WI38 (cell line): ENCODE data around the gene PIP4K2A.

ENCODE experiments used
- H3K4me3 ChIP-seq: 2 replicates; pipeline ENCODE4 v1.5.1; 2011; ENCODE audit warnings: low read depth, mild to moderate bottlenecking, control low read depth, low read length
- TF ChIP-seq, protein P1 (sequence below): IDR thresholded peaks from 2 replicates; pipeline ENCODE4 v1.5.1; 2012; ENCODE audit warnings: low read depth, mild to moderate bottlenecking, control low read depth, low read length

Gene PIP4K2A

DNA sequence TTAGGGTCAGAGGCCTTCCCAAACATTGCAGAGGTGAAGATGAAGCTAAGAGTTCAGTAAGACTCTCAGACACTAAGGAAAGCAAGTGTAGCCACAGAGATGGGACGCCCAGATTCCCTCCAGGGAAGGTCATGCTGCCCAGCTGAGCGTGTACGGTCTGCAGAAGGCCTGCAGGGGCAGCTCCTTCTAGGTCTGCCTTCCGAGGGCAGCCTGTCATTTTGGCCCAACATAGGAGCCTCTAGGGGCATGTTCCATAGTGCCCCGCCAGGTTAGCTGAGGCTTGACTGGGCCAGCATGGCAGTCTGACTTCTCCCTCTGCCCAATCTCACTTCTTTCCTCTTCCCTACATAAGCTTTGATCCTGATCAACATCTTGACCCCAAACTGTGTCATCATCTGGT lies 130.7 kb downstream of the PIP4K2A start:
- H3K4me3 ChIP-seq: no peak overlapping the region
- TF ChIP-seq, protein P1, sequence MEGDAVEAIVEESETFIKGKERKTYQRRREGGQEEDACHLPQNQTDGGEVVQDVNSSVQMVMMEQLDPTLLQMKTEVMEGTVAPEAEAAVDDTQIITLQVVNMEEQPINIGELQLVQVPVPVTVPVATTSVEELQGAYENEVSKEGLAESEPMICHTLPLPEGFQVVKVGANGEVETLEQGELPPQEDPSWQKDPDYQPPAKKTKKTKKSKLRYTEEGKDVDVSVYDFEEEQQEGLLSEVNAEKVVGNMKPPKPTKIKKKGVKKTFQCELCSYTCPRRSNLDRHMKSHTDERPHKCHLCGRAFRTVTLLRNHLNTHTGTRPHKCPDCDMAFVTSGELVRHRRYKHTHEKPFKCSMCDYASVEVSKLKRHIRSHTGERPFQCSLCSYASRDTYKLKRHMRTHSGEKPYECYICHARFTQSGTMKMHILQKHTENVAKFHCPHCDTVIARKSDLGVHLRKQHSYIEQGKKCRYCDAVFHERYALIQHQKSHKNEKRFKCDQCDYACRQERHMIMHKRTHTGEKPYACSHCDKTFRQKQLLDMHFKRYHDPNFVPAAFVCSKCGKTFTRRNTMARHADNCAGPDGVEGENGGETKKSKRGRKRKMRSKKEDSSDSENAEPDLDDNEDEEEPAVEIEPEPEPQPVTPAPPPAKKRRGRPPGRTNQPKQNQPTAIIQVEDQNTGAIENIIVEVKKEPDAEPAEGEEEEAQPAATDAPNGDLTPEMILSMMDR: no peak

DNA sequence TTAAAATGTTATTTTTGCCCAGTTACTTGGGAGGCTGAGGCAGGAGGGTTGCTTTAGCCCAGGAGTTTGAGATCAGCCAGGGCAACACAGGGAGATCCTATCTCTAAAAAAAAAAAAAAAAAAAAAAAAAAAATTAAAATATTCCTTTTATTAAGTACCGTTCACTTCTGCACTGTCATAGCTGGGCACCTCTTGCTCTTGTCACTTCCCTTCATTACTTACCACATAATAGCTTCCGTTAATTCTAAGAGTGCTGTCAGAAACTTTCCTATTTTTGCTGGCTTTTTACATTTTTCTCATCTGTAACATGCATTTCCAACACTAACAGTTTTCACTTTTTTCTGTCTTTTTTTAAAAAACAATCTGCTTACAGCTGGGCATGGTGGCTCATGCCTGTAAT lies 132.9 kb downstream of the PIP4K2A start:
- TF ChIP-seq, protein P1: no peak
- no peak overlapping the region for H3K4me3 ChIP-seq

DNA sequence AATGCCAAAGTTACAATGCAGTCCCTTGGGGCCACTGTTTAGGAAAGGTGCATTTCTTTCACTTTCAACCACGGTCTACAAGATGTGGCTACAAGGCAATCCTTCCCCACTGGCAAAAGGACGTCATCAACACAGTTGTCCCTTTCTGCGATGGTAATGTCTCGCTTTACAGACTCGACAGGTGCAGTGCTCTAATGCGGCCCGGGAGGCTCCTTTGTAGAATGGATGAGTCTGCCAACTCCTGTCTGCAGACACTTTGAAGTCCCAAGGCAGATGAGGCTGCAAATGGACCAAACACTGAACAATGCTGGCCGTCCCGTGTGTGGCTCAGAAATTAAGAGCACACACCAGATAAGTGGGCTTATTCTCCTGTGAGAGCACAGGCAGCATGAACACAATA lies 133.7 kb downstream of the PIP4K2A start:
- no peak overlapping the region for H3K4me3 ChIP-seq
- TF ChIP-seq, protein P1: no peak

DNA sequence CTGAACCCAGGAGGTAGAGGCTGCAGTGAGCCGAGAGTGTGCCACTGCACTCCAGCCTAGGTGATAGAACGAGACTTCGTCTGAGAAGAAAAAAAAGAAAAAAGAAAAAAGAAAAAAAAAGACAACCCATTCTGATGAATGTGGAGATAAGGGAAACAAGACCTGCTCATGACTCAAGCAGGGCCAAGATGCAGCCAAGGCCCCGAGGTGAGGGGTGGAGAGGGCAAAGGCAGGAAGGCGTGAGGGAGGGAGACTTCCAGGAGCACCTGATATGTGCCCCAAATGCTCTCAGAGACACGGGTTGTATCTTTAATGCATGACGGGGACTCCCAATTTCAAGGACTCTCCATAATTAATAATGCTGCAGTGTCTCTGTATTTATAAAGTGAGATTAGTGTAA lies 134.6 kb downstream of the PIP4K2A start:
- TF ChIP-seq, protein P1: no peak
- no peak overlapping the region for H3K4me3 ChIP-seq

DNA sequence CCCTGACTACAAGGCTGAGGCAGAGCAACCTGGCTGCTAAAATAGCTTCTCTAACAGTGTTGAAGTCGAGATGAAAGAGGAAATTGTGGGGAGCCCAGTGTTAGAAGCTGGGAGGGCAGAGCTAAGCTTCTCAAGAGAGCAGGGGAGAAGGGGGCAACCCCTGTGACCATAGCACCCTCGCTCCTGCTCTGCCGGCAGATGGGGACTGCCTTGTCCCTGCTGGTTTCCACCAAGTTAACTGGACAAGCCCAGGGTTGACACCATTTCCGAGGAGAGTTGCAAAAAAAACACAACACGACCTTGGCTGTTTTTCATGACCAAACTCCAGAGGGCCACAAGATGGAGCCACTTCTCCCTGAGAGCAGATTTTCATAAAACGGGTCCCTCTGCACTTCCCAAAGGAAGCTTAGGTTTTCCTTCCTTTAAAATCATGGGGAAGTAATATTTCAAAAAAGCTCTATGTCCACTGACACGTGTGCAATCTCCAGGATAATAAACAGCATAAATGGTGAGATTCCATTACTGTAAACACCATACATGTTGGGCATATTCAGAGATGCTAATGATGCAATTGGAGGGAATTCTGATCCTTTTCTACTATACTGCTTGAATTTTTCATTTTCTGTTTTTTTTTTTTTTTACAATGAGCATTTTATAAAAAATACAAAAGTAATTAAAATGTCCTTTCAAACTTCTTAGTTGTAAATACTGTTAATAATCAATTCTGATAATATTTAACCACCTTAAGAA lies 140.4 kb downstream of the PIP4K2A start:
- no peak overlapping the region for H3K4me3 ChIP-seq
- TF ChIP-seq, protein P1: peak; percentile 31; the same call in 1 of the 2 replicates

DNA sequence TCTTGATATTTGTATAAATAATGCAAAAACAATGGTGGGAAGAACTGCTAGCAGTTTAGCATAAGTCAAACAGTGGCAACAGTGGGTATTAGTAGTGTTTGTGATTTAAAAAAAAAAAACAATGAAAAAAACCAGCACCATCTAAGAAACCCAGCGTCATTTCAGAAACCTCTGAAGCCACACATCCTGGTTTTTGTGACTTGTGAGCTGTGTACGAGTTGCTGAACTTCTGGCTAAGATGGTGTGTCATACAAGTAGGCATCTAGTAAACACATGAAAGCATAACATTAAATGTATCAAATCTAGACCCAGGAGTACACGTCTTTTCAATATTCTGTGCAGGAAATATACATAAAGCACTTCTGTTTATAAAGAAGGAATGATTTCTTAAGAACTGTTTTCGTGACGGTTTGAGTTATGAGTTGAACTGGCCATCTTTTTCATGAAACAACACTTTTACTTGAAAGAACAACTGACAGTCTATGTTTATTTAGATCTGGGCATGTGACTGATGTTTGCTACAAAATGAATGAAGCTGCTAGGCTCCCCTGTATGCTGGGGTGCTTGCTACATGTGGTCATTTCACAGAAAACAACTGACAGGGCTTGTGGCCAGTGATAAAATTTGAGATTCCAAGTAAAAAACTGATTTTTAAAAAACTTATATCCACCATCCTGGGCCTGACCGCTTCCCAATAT lies 143.5 kb downstream of the PIP4K2A start:
- H3K4me3 ChIP-seq: no peak overlapping the region
- TF ChIP-seq, protein P1: no peak

DNA sequence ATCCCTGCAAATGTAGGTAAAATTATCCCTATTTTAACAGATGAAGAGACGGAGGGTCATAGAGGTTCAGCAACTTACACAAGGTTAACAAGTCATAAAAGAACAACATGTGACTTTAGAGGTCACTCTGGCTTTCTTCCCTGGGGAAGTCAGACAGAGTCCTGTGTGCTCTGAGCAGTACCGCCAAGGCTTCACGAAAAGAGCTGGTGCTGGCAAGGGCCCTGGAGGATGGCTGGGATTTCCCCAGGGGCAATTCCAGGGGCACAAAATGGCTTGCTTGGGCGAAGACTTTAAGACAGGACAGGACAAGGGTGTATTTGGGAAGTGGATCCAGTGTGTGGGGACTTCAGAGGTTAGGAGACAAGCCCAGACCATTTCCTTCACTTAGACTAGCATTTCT lies 144.1 kb downstream of the PIP4K2A start:
- TF ChIP-seq, protein P1: no peak
- no peak overlapping the region for H3K4me3 ChIP-seq
